CD4-positive, alpha-beta memory T cell (primary cell): ENCODE results near the gene PSMC3. TPM values are rescaled to one million over a fixed set of nuclear protein-coding genes. Genes with fewer than 3 reads are reported as not detected.
A peak's percentile ranks its signal among the peaks of the same experiment; 100 is the strongest.

Experiments
- CTCF ChIA-PET: fragments of 350-600 bp; sonication (Branson Sonifier 250); formaldehyde crosslinking; loops from one replicate; lab custom pipeline; 2021; ENCODE audit warnings: inconsistent platforms; ENCODE audit not compliant: partially characterized antibody; lab: Charles Lee
- POLR2A ChIA-PET: fragments of 350-600 bp; sonication (Branson Sonifier 250); formaldehyde crosslinking; loops from one replicate; lab custom pipeline; 2021; ENCODE audit not compliant: partially characterized antibody; lab: Charles Lee
- DNase-seq, 5 donors: peaks; one replicate each; pipeline versions ENCODE4 v3.0.0 to v3.0.0-alpha.2; 2020 to 2022; ENCODE audit warnings: mixed read lengths in 1 of 5
- H3K27ac ChIP-seq: one replicate; pipeline ENCODE4 v1.7.0; 2013; ENCODE audit warnings: low read depth, low read length
- H3K27me3 ChIP-seq: 2 replicates; pipeline ENCODE4 v1.7.0; 2013; ENCODE audit warnings: mild to moderate bottlenecking, low read length, moderate library complexity; ENCODE audit not compliant: insufficient read depth
- H3K36me3 ChIP-seq: 2 replicates; pipeline ENCODE4 v1.7.0; 2013; ENCODE audit warnings: mild to moderate bottlenecking, low read length, moderate library complexity; ENCODE audit not compliant: insufficient read depth
- H3K4me1 ChIP-seq: 2 replicates; pipeline ENCODE4 v1.7.0; 2013; ENCODE audit warnings: mild to moderate bottlenecking, low read length, moderate library complexity; ENCODE audit not compliant: insufficient read depth
- H3K4me3 ChIP-seq, 2 donors: one replicate each; pipeline ENCODE4 v1.7.0; 2013; ENCODE audit warnings: low read length in 2 of 2, mild to moderate bottlenecking in 1 of 2
- H3K9me3 ChIP-seq, 2 donors: one replicate each; pipeline ENCODE4 v1.7.0; 2013; ENCODE audit warnings: low read length in 2 of 2, control low read depth in 1 of 2; ENCODE audit not compliant: control insufficient read depth in 1 of 2
- H3K27ac Mint-ChIP-seq, 7 donors: one replicate each; pipeline ENCODE4 v1.8.0; 2020 to 2021; ENCODE audit warnings: mixed read lengths in 7 of 7, mild to moderate bottlenecking in 6 of 7, inconsistent platforms in 3 of 7, moderate library complexity in 3 of 7
- H3K27me3 Mint-ChIP-seq, 2 donors: one replicate each; pipeline ENCODE4 v1.8.0; 2020 to 2021; ENCODE audit warnings: mixed read lengths in 2 of 2
- H3K36me3 Mint-ChIP-seq, 2 donors: one replicate each; pipeline ENCODE4 v1.8.0; 2020 to 2021; ENCODE audit warnings: mixed read lengths in 2 of 2, inconsistent platforms in 1 of 2, mild to moderate bottlenecking in 1 of 2
- H3K4me1 Mint-ChIP-seq, 4 donors: one replicate each; pipeline ENCODE4 v1.8.0; 2020 to 2021; ENCODE audit warnings: mixed read lengths in 4 of 4, mild to moderate bottlenecking in 1 of 4
- H3K4me3 Mint-ChIP-seq, 8 donors: one replicate each; pipeline ENCODE4 v1.8.0; 2020 to 2021; ENCODE audit warnings: mixed read lengths in 8 of 8, mild to moderate bottlenecking in 7 of 8, moderate library complexity in 6 of 8, inconsistent platforms in 3 of 8
- H3K9me3 Mint-ChIP-seq, 8 donors: one replicate each; pipeline ENCODE4 v1.8.0; 2020 to 2021; ENCODE audit warnings: mixed read lengths in 8 of 8, mild to moderate bottlenecking in 5 of 8, inconsistent platforms in 3 of 8, moderate library complexity in 1 of 8
- intact Hi-C: fragments of 100-400 bp; cut with micrococcal nuclease; formaldehyde crosslinking; loops from one replicate; pipeline ENCODE4 v1.15.1; 2023
- polyA plus RNA-seq, 2 donors: library from polyadenylated mRNA; unstranded; fragments of 300-500 nt; fragmentation: Illumina TruSeq; gene quantifications; one replicate each; pipeline ENCODE4 v1.2.3, GENCODE V29; 2021
- total RNA-seq, 2 experiments: library from RNA; stranded (reverse); gene quantifications; one replicate each; pipeline ENCODE4 v1.2.3, GENCODE V29; 2021

PSMC3 gene
- total and polyA plus RNA-seq, 4 experiments from 2014 or later = 53.9 to 152 (median 86.7) TPM

- peaks cover 0 to 3% (median 0%) of the 10 kb centered on the region in 8 donors for H3K9me3 Mint-ChIP-seq
These were observed 31.7 kb downstream of the PSMC3 start for GRCh38 chr11:47394322-47395222.

GRCh38 chr11:47394050-47394321 lies 32.3 kb downstream of the PSMC3 start:
- no peak for DNase-seq
- CTCF ChIA-PET = interaction anchor here (1.3 to 9.6 kb wide), 5 partner anchors 9 to 21 kb away, joined by 4 to 116 read pairs (median 4); partner anchors contain the start of gene SLC39A13
- Mint-ChIP-seq H3K36me3 (no peaks in the 10 kb centered on the region), H3K27ac (peak overlapping the region; percentile 41 to 91 (median 86)), H3K9me3 (peaks cover 0 to 3% (median 0%) of the 10 kb centered on the region in 8 donors), H3K4me3 (peak overlapping the region in 6 of 8 donors; percentile 12 to 75 (median 19)), H3K4me1 (peaks cover 19 to 72% (median 45%) of the 10 kb centered on the region in 4 donors), H3K27me3 (no peaks in the 10 kb centered on the region)
- H3K36me3 ChIP-seq = no peaks in the 10 kb centered on the region
- peaks cover 61% of the 10 kb centered on the region for H3K4me1 ChIP-seq
- no peaks in the 10 kb centered on the region for H3K9me3 ChIP-seq
- no peaks in the 10 kb centered on the region for H3K27me3 ChIP-seq
- intact Hi-C loops = loop anchor here (1.0 kb wide), 1 partner anchor 14 kb away; the partner anchor contains the start of gene SLC39A13
- H3K27ac ChIP-seq = peak overlapping the region; percentile 77
- H3K4me3 ChIP-seq = peak overlapping the region in 1 of 2 donors; percentile 69
- POLR2A ChIA-PET = interaction anchor here (1.2 to 6.8 kb wide), 7 partner anchors 15 to 217 kb away, joined by 4 to 86 read pairs (median 7); partner anchors contain the start of genes ACP2, ARFGAP2, DDB2 and PSMC3

More at GRCh38 chr11:47394322-47395222, 31.7 kb downstream of the PSMC3 start:
- H3K36me3 Mint-ChIP-seq = no peaks in the 10 kb centered on the region
- no peaks in the 10 kb centered on the region for H3K27me3 Mint-ChIP-seq
- Histone ChIP-seq H3K27ac (peak overlapping the region; percentile 77), H3K4me1 (peaks cover 58% of the 10 kb centered on the region), H3K27me3 (no peaks in the 10 kb centered on the region), H3K9me3 (no peaks in the 10 kb centered on the region), H3K36me3 (no peaks in the 10 kb centered on the region), H3K4me3 (peak overlapping the region; percentile 47 to 69)
- ChIA-PET CTCF (interaction anchor here (1.4 to 9.6 kb wide), 4 partner anchors 13 to 21 kb away, joined by 4 to 116 read pairs (median 37); partner anchors contain the start of gene SLC39A13), POLR2A (interaction anchor here (0.8 to 6.8 kb wide), 8 partner anchors 14 to 217 kb away, joined by 4 to 86 read pairs (median 7); partner anchors contain the start of genes ACP2, ARFGAP2, DDB2 and KBTBD4)
- peaks cover 17 to 70% (median 42%) of the 10 kb centered on the region in 4 donors for H3K4me1 Mint-ChIP-seq
- DNase-seq = peak; percentile 36 to 61 (median 42)
- intact Hi-C loops = loop anchor here (1.0 kb wide), 1 partner anchor 14 kb away; the partner anchor contains the start of gene SLC39A13
- H3K4me3 Mint-ChIP-seq = peak overlapping the region; percentile 50 to 76 (median 68)
- H3K27ac Mint-ChIP-seq = peak overlapping the region; percentile 73 to 91 (median 89)

- Mint-ChIP-seq H3K27ac (peak overlapping the region in 6 of 7 donors; percentile 65 to 91 (median 82)), H3K9me3 (peaks cover 0 to 3% (median 0%) of the 10 kb centered on the region in 8 donors), H3K36me3 (no peaks in the 10 kb centered on the region), H3K4me3 (peak overlapping the region in 7 of 8 donors; percentile 17 to 75 (median 40)), H3K27me3 (no peaks in the 10 kb centered on the region), H3K4me1 (peaks cover 19 to 70% (median 45%) of the 10 kb centered on the region in 4 donors)
- no peaks in the 10 kb centered on the region for H3K36me3 ChIP-seq
- no peak for DNase-seq
- no peaks in the 10 kb centered on the region for H3K27me3 ChIP-seq
- ChIA-PET CTCF (interaction anchor here (1.3 to 9.6 kb wide), 5 partner anchors 10 to 20 kb away, joined by 4 to 116 read pairs (median 4); partner anchors contain the start of gene SLC39A13), POLR2A (interaction anchor here (0.6 to 6.8 kb wide), 7 partner anchors 15 to 216 kb away, joined by 3 to 86 read pairs (median 7); partner anchors contain the start of genes ACP2, ARFGAP2, DDB2 and PSMC3)
- intact Hi-C loops = loop anchor here (1.0 kb wide), 1 partner anchor 15 kb away; the partner anchor contains the start of gene SLC39A13
- peaks cover 62% of the 10 kb centered on the region for H3K4me1 ChIP-seq
- peak overlapping the region; percentile 77 for H3K27ac ChIP-seq
- no peaks in the 10 kb centered on the region for H3K9me3 ChIP-seq
- H3K4me3 ChIP-seq = peak overlapping the region in 1 of 2 donors; percentile 69
These were observed 32.8 kb downstream of the PSMC3 start for GRCh38 chr11:47393163-47394049.

- no peak for DNase-seq
- peaks cover 0 to 2% (median 0%) of the 10 kb centered on the region in 8 donors for H3K9me3 Mint-ChIP-seq
- POLR2A ChIA-PET = interaction anchor here (0.6 to 6.8 kb wide), 4 partner anchors 16 to 193 kb away, joined by 3 to 86 read pairs (median 5); partner anchors contain the start of genes DDB2 and SLC39A13
- peaks cover 18 to 73% (median 43%) of the 10 kb centered on the region in 4 donors for H3K4me1 Mint-ChIP-seq
- Histone ChIP-seq H3K27ac (no peak overlapping the region), H3K9me3 (no peaks in the 10 kb centered on the region), H3K4me1 (peaks cover 62% of the 10 kb centered on the region), H3K27me3 (no peaks in the 10 kb centered on the region), H3K36me3 (no peaks in the 10 kb centered on the region), H3K4me3 (no peak overlapping the region)
- H3K27ac Mint-ChIP-seq = peak overlapping the region in 1 of 7 donors; percentile 47
- CTCF ChIA-PET = interaction anchor here (1.0 to 9.6 kb wide), 7 partner anchors 9 to 62 kb away, joined by 3 to 116 read pairs (median 4); partner anchors contain the start of gene SLC39A13
- H3K27me3 Mint-ChIP-seq = no peaks in the 10 kb centered on the region
- no peak overlapping the region for H3K4me3 Mint-ChIP-seq
- intact Hi-C loops = no loop called here
- H3K36me3 Mint-ChIP-seq = no peaks in the 10 kb centered on the region
These were observed 33.6 kb downstream of the PSMC3 start for GRCh38 chr11:47392546-47393162.

GRCh38 chr11:47391711-47392432 lies 34.4 kb downstream of the PSMC3 start:
- Histone ChIP-seq H3K36me3 (no peaks in the 10 kb centered on the region), H3K4me3 (no peak overlapping the region), H3K4me1 (peaks cover 62% of the 10 kb centered on the region), H3K27ac (no peak overlapping the region), H3K27me3 (no peaks in the 10 kb centered on the region), H3K9me3 (no peaks in the 10 kb centered on the region)
- intact Hi-C loops = no loop called here
- no peaks in the 10 kb centered on the region for H3K36me3 Mint-ChIP-seq
- H3K4me1 Mint-ChIP-seq = peaks cover 16 to 69% (median 39%) of the 10 kb centered on the region in 4 donors
- no peaks in the 10 kb centered on the region for H3K27me3 Mint-ChIP-seq
- ChIA-PET CTCF (interaction anchor here (0.7 to 9.6 kb wide), 6 partner anchors 9 to 251 kb away, joined by 3 to 116 read pairs (median 4); partner anchors contain the start of gene SLC39A13), POLR2A (interaction anchor here (0.6 to 6.8 kb wide), 5 partner anchors 17 to 245 kb away, joined by 3 to 86 read pairs (median 3); partner anchors contain the start of genes DDB2 and SLC39A13)
- peak overlapping the region in 1 of 8 donors; percentile 30 for H3K4me3 Mint-ChIP-seq
- peaks cover 0 to 2% (median 0%) of the 10 kb centered on the region in 8 donors for H3K9me3 Mint-ChIP-seq
- peak overlapping the region in 2 of 7 donors; percentile 68 for H3K27ac Mint-ChIP-seq
- no peak for DNase-seq
